ENCODE results near the gene ATF1.

ATF1 gene

DNA sequence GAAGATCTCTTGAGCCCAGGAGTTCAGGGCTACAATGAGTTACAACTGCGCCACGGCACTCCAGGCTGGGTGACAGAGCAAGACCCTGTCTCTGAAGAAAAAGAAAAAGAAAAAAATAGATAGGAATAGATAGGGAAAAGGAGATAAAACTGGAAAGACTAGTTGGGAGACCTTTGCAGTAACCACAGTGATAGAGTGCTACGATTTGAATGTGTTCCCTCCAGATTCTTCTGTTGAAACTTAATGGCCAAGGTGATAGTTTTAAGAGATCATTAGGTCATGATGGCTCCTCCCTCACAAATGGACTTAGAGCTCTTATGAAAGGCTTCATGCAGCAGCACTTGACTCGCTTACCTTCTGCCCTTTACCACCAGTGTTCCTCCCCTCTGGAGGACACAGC, 13.5 kb upstream of the ATF1 start:
- Histone ChIP-seq H2BK120ac (ENCODE audit: insufficient read depth, low read length, poor library complexity) (peak overlapping the region; percentile 20), H3K14ac (ENCODE audit: low read length) (no peak overlapping the region), H2BK5ac (ENCODE audit: low read depth, low read length, poor library complexity) (peak overlapping the region; percentile 58), H3K9me3 (ENCODE audit: insufficient read depth, low read depth, low read length) (no peaks in the 10 kb centered on the region), H3K79me2 (ENCODE audit: control insufficient read depth, insufficient read depth, low read length, poor library complexity) (no peaks in the 10 kb centered on the region), H3K36me3 (ENCODE audit: control insufficient read depth in 1 of 2, insufficient read depth in 2 of 2, low read length in 2 of 2) (peaks cover 4 to 11% of the 10 kb centered on the region in 2 experiments), H3K27me3 (ENCODE audit: insufficient read depth, low read length) (no peaks in the 10 kb centered on the region), H2AK5ac (ENCODE audit: low read length) (no peak overlapping the region), H3K9ac (ENCODE audit: low read length) (no peak overlapping the region), H3K4me2 (ENCODE audit: low read length) (no peak overlapping the region), H2AFZ (ENCODE audit: insufficient read depth, low read length, poor library complexity) (no peak overlapping the region), H3K23ac (ENCODE audit: low read length) (no peak overlapping the region), H3K79me1 (ENCODE audit: low read length) (peaks cover 17% of the 10 kb centered on the region), H3K4ac (ENCODE audit: low read depth, low read length) (no peak overlapping the region), H3K4me1 (ENCODE audit: control insufficient read depth in 1 of 2, insufficient read depth in 2 of 2, low read length in 2 of 2) (peaks cover 4 to 12% of the 10 kb centered on the region in 2 experiments), H2BK12ac (ENCODE audit: low read length) (no peak overlapping the region), H4K12ac (ENCODE audit: low read depth, low read length) (no peak overlapping the region), H3K4me3 (ENCODE audit: low read depth, low read length) (no peak overlapping the region), H3K18ac (ENCODE audit: low read length) (no peak overlapping the region), H3K27ac (ENCODE audit: low read depth, low read length) (peak overlapping the region; percentile 91), H4K8ac (ENCODE audit: low read depth, low read length) (peak overlapping the region; percentile 23), H4K91ac (ENCODE audit: low read depth, low read length) (peak overlapping the region; percentile 13)
- WGBS (ENCODE audit: extremely low coverage, insufficient coverage, insufficient read length): no CpG with 5 or more reads among the region's 4 CpGs
- DNase-seq: peak; percentile 74 to 90

DNA sequence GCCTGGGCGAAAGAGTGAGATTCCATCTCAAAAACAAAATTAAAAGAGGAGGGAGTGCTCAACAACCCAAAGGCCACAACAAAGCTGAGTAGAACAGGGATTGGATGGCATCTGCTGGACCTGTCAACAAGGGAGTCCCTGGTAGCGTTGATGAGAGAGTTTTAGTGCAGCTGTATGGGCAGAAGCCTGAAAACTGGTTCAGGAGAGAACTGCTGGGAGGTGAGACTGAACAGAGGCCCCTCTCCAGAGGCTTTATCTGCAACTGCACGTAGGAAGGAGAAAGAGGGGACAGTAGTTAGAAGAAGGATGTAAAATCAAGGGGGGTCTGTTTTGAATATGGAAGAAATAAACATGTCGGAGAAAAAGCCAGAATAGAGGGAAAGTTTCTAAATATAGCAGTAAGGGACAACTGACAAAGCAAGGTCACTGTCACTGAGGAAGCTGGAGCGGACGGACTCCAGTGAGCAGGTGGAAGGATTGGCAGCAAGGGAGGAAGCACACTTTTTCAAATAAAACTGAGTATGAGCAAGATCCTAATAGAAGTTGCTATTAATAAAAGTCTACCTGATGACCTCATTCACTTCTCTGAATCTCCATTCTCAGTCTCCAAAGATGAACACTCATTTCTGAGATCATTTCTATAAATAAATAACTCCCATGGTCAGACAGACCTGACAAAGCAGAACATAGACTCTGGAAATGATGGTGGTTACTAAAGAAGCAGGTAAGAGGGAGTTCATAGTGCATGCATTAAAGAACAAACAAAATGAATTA, 11.8 kb upstream of the ATF1 start:
- H3K4me2 ChIP-seq (ENCODE audit: low read length): no peak overlapping the region
- peak overlapping the region; percentile 72 for H2BK12ac ChIP-seq (ENCODE audit: low read length)
- no peak overlapping the region for H4K91ac ChIP-seq (ENCODE audit: low read depth, low read length)
- no peak overlapping the region for H2AFZ ChIP-seq (ENCODE audit: insufficient read depth, low read length, poor library complexity)
- H3K18ac ChIP-seq (ENCODE audit: low read length): no peak overlapping the region
- H3K9me3 ChIP-seq (ENCODE audit: insufficient read depth, low read depth, low read length): no peaks in the 10 kb centered on the region
- H3K23ac ChIP-seq (ENCODE audit: low read length): no peak overlapping the region
- no peak overlapping the region for H3K4me3 ChIP-seq (ENCODE audit: low read depth, low read length)
- peaks cover 4 to 5% of the 10 kb centered on the region in 2 experiments for H3K36me3 ChIP-seq (ENCODE audit: control insufficient read depth in 1 of 2, insufficient read depth in 2 of 2, low read length in 2 of 2)
- peak overlapping the region; percentile 28 for H3K9ac ChIP-seq (ENCODE audit: low read length)
- H3K4ac ChIP-seq (ENCODE audit: low read depth, low read length): no peak overlapping the region
- peak overlapping the region; percentile 12 for H3K14ac ChIP-seq (ENCODE audit: low read length)
- H2BK5ac ChIP-seq (ENCODE audit: low read depth, low read length, poor library complexity): peak overlapping the region; percentile 69
- no peak overlapping the region for H4K12ac ChIP-seq (ENCODE audit: low read depth, low read length)
- no CpG with 5 or more reads among the region's 6 CpGs for WGBS (ENCODE audit: extremely low coverage, insufficient coverage, insufficient read length)
- no peaks in the 10 kb centered on the region for H3K27me3 ChIP-seq (ENCODE audit: insufficient read depth, low read length)
- no peak overlapping the region for H2AK5ac ChIP-seq (ENCODE audit: low read length)
- peaks cover 17% of the 10 kb centered on the region for H3K79me1 ChIP-seq (ENCODE audit: low read length)
- no peak overlapping the region for H3K27ac ChIP-seq (ENCODE audit: low read depth, low read length)
- peaks cover 4 to 12% of the 10 kb centered on the region in 2 experiments for H3K4me1 ChIP-seq (ENCODE audit: control insufficient read depth in 1 of 2, insufficient read depth in 2 of 2, low read length in 2 of 2)
- H4K8ac ChIP-seq (ENCODE audit: low read depth, low read length): peak overlapping the region; percentile 56
- DNase-seq: no peak
- H3K79me2 ChIP-seq (ENCODE audit: control insufficient read depth, insufficient read depth, low read length, poor library complexity): no peaks in the 10 kb centered on the region
- peak overlapping the region; percentile 27 for H2BK120ac ChIP-seq (ENCODE audit: insufficient read depth, low read length, poor library complexity)

DNA sequence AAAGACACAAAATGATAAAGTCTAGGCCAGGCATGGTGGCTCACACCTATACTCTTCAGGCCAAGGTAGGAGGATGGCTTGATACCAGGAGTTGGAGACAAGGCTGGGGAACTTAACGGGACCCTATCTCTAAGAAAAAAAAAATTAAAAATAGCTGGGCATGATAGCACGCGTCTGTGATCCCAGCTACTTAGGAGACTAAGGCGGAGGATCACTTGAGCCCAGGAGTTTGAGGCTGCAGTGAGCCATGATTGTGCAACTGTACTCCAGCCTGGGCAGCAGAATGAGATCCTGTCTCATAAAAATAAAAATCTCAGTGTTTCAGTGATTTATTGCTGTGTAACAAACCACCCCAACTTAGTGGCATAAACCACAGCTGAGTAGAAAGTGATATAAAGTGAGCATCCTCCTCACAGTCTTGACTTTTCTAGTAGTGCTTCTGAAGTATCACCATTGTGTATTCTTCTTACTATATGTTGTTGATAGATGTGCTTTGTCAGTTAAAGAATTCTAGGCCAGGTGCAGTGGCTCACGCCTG, 10.6 kb upstream of the ATF1 start:
- Histone ChIP-seq H3K9ac (ENCODE audit: low read length) (no peak overlapping the region), H2BK12ac (ENCODE audit: low read length) (no peak overlapping the region), H3K36me3 (ENCODE audit: control insufficient read depth in 1 of 2, insufficient read depth in 2 of 2, low read length in 2 of 2) (peaks cover 4 to 5% of the 10 kb centered on the region in 2 experiments), H4K91ac (ENCODE audit: low read depth, low read length) (no peak overlapping the region), H3K4me2 (ENCODE audit: low read length) (no peak overlapping the region), H3K27me3 (ENCODE audit: insufficient read depth, low read length) (no peaks in the 10 kb centered on the region), H3K4me1 (ENCODE audit: control insufficient read depth in 1 of 2, insufficient read depth in 2 of 2, low read length in 2 of 2) (peaks cover 2 to 9% of the 10 kb centered on the region in 2 experiments), H2BK5ac (ENCODE audit: low read depth, low read length, poor library complexity) (no peak overlapping the region), H2AK5ac (ENCODE audit: low read length) (no peak overlapping the region), H4K12ac (ENCODE audit: low read depth, low read length) (peak overlapping the region; percentile 54), H3K9me3 (ENCODE audit: insufficient read depth, low read depth, low read length) (no peaks in the 10 kb centered on the region), H3K79me2 (ENCODE audit: control insufficient read depth, insufficient read depth, low read length, poor library complexity) (no peaks in the 10 kb centered on the region), H2AFZ (ENCODE audit: insufficient read depth, low read length, poor library complexity) (no peak overlapping the region), H3K18ac (ENCODE audit: low read length) (no peak overlapping the region), H3K14ac (ENCODE audit: low read length) (no peak overlapping the region), H4K8ac (ENCODE audit: low read depth, low read length) (no peak overlapping the region), H3K4ac (ENCODE audit: low read depth, low read length) (no peak overlapping the region), H3K27ac (ENCODE audit: low read depth, low read length) (no peak overlapping the region), H3K4me3 (ENCODE audit: low read depth, low read length) (no peak overlapping the region), H3K79me1 (ENCODE audit: low read length) (peaks cover 15% of the 10 kb centered on the region), H2BK120ac (ENCODE audit: insufficient read depth, low read length, poor library complexity) (no peak overlapping the region), H3K23ac (ENCODE audit: low read length) (no peak overlapping the region)
- WGBS (ENCODE audit: extremely low coverage, insufficient coverage, insufficient read length): no CpG with 5 or more reads among the region's 5 CpGs
- DNase-seq: no peak

- H3K4ac ChIP-seq (ENCODE audit: low read depth, low read length): peak overlapping the region; percentile 98
- peaks cover 0 to 2% of the 10 kb centered on the region in 2 experiments for H3K36me3 ChIP-seq (ENCODE audit: control insufficient read depth in 1 of 2, insufficient read depth in 2 of 2, low read length in 2 of 2)
- WGBS (ENCODE audit: extremely low coverage, insufficient coverage, insufficient read length): no CpG with 5 or more reads among the region's 91 CpGs
- H3K9ac ChIP-seq (ENCODE audit: low read length): peak overlapping the region; percentile 81
- H2AFZ ChIP-seq (ENCODE audit: insufficient read depth, low read length, poor library complexity): peak overlapping the region; percentile 95
- peak overlapping the region; percentile 76 for H3K4me2 ChIP-seq (ENCODE audit: low read length)
- peak; percentile 35 to 80 for DNase-seq
- H2AK5ac ChIP-seq (ENCODE audit: low read length): peak overlapping the region; percentile 93
- peak overlapping the region; percentile 27 for H2BK12ac ChIP-seq (ENCODE audit: low read length)
- H3K14ac ChIP-seq (ENCODE audit: low read length): peak overlapping the region; percentile 98
- H2BK5ac ChIP-seq (ENCODE audit: low read depth, low read length, poor library complexity): peak overlapping the region; percentile 97
- H2BK120ac ChIP-seq (ENCODE audit: insufficient read depth, low read length, poor library complexity): peak overlapping the region; percentile 99
- no peaks in the 10 kb centered on the region for H3K27me3 ChIP-seq (ENCODE audit: insufficient read depth, low read length)
- peaks cover 29% of the 10 kb centered on the region for H3K79me2 ChIP-seq (ENCODE audit: control insufficient read depth, insufficient read depth, low read length, poor library complexity)
- H3K27ac ChIP-seq (ENCODE audit: low read depth, low read length): peak overlapping the region; percentile 99
- H3K23ac ChIP-seq (ENCODE audit: low read length): no peak overlapping the region
- H3K4me1 ChIP-seq (ENCODE audit: control insufficient read depth in 1 of 2, insufficient read depth in 2 of 2, low read length in 2 of 2): peaks cover 17 to 19% of the 10 kb centered on the region in 2 experiments
- H4K12ac ChIP-seq (ENCODE audit: low read depth, low read length): peak overlapping the region; percentile 82
- H4K8ac ChIP-seq (ENCODE audit: low read depth, low read length): peak overlapping the region; percentile 95
- peak overlapping the region; percentile 97 for H4K91ac ChIP-seq (ENCODE audit: low read depth, low read length)
- H3K9me3 ChIP-seq (ENCODE audit: insufficient read depth, low read depth, low read length): no peaks in the 10 kb centered on the region
- H3K4me3 ChIP-seq (ENCODE audit: low read depth, low read length): peak overlapping the region; percentile 84
- peak overlapping the region; percentile 94 for H3K18ac ChIP-seq (ENCODE audit: low read length)
- peaks cover 30% of the 10 kb centered on the region for H3K79me1 ChIP-seq (ENCODE audit: low read length)
These were observed 589 bp downstream of the ATF1 start for GRCh38 chr12:50764286-50765094.

All from trophoblast cell (in vitro differentiated cells and primary cell).